ENCODE measurements around the gene CRYBA2. TPM values are rescaled to one million over a fixed set of nuclear protein-coding genes. Genes with fewer than 3 reads are reported as not detected.

The CRYBA2 gene
- total RNA-seq, 1 donor from 2014 or later, result not detected

- no peak for TF ChIP-seq CTCF (conservative IDR thresholded peaks at IDR 0.05; ENCODE audit: low read depth, low read length)
- DNase-seq (ENCODE audit: low read depth), result no peak
Observed at GRCh38 chr2:218999021-218999880, 6.0 kb upstream of the CRYBA2 start.

GRCh38 chr2:218998414-218999002, 5.3 kb upstream of the CRYBA2 start:
- TF ChIP-seq CTCF (conservative IDR thresholded peaks at IDR 0.05; ENCODE audit: low read depth, low read length), result no peak
- no peak overlapping the region for H3K4me3 ChIP-seq (ENCODE audit: low read depth, low read length)
- no peak for DNase-seq (ENCODE audit: low read depth)

More at GRCh38 chr2:218999021-218999880, 6.0 kb upstream of the CRYBA2 start:
- H3K4me3 ChIP-seq (ENCODE audit: low read depth, low read length), result no peak overlapping the region

- DNase-seq (ENCODE audit: low read depth), result no peak
- no peak for TF ChIP-seq CTCF (conservative IDR thresholded peaks at IDR 0.05; ENCODE audit: low read depth, low read length)
- H3K4me3 ChIP-seq (ENCODE audit: low read depth, low read length), result no peak overlapping the region
Observed at GRCh38 chr2:218997731-218998130, 4.5 kb upstream of the CRYBA2 start.

- H3K4me3 ChIP-seq (ENCODE audit: low read depth, low read length), result no peak overlapping the region
- DNase-seq (ENCODE audit: low read depth), result no peak
- no peak for TF ChIP-seq CTCF (conservative IDR thresholded peaks at IDR 0.05; ENCODE audit: low read depth, low read length)
Observed at GRCh38 chr2:218996937-218997336, 3.7 kb upstream of the CRYBA2 start.

GRCh38 chr2:218995972-218996711, 2.9 kb upstream of the CRYBA2 start:
- H3K4me3 ChIP-seq (ENCODE audit: low read depth, low read length), result peak overlapping the region; percentile 44
- TF ChIP-seq CTCF (conservative IDR thresholded peaks at IDR 0.05; ENCODE audit: low read depth, low read length), result peak; percentile 84
- no peak for DNase-seq (ENCODE audit: low read depth)

- DNase-seq (ENCODE audit: low read depth), result no peak
- H3K4me3 ChIP-seq (ENCODE audit: low read depth, low read length), result no peak overlapping the region
- TF ChIP-seq CTCF (conservative IDR thresholded peaks at IDR 0.05; ENCODE audit: low read depth, low read length), result no peak
Observed at GRCh38 chr2:218995561-218995960, 2.3 kb upstream of the CRYBA2 start.

Measured in epithelial cell of proximal tubule (primary cell).